ENCODE results near the gene PUS3.

The PUS3 gene, protein sequence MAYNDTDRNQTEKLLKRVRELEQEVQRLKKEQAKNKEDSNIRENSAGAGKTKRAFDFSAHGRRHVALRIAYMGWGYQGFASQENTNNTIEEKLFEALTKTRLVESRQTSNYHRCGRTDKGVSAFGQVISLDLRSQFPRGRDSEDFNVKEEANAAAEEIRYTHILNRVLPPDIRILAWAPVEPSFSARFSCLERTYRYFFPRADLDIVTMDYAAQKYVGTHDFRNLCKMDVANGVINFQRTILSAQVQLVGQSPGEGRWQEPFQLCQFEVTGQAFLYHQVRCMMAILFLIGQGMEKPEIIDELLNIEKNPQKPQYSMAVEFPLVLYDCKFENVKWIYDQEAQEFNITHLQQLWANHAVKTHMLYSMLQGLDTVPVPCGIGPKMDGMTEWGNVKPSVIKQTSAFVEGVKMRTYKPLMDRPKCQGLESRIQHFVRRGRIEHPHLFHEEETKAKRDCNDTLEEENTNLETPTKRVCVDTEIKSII

DNA sequence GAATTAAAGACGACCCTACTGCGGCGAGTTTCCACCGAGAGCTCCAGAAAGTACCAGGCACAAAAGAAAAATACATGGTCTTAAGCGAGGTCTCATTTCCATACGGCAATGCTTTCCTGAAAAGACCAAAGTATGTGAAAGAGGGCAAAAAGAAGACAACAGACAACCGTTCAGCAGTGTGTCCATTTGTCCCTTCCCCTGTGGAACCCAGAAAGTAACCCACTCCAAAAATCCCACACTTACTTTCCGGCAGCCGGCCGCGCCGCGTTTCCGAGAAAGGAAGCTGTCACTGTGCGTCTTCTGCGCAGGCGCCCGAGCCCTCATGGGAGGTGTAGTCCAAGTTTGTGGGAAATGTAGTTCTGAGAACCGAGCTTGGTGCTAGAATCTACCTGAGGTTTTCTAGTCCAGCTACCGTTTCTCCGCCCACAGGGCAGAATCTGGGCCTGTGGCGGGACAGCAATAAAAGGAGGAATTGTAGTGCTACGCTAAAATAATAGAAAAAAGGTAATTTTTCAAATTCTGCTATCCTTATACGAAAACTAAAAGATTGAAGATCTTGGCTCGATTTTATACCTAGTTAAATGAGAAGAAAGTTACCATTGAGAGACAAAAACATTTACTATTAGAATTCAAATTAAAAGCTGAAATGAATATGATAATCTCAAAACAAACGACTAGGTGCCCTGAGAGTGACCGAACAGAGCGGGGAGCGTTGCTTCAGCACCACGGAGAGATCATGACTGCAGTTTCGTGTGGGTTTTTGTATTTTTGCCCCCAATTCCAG lies at the start of gene PUS3:
Gene PUS3 (minus strand): TSS at position 280 of the 784 bp plus-strand sequence. CDS start 6,922 bp downstream, outside the sequence.
- peak within 1 kb of the TSS; percentile 69 for H3K27ac ChIP-seq
- peak; percentile 93 for DNase-seq
- TF ChIP-seq, protein P1, sequence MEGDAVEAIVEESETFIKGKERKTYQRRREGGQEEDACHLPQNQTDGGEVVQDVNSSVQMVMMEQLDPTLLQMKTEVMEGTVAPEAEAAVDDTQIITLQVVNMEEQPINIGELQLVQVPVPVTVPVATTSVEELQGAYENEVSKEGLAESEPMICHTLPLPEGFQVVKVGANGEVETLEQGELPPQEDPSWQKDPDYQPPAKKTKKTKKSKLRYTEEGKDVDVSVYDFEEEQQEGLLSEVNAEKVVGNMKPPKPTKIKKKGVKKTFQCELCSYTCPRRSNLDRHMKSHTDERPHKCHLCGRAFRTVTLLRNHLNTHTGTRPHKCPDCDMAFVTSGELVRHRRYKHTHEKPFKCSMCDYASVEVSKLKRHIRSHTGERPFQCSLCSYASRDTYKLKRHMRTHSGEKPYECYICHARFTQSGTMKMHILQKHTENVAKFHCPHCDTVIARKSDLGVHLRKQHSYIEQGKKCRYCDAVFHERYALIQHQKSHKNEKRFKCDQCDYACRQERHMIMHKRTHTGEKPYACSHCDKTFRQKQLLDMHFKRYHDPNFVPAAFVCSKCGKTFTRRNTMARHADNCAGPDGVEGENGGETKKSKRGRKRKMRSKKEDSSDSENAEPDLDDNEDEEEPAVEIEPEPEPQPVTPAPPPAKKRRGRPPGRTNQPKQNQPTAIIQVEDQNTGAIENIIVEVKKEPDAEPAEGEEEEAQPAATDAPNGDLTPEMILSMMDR (IDR thresholded peaks at IDR 0.05; ENCODE audit: low read depth, low read length): no peak
- H3K9me3 ChIP-seq (ENCODE audit: severe bottlenecking): no peaks in the 10 kb centered on the region
- no peaks in the 10 kb centered on the region for H3K27me3 ChIP-seq (ENCODE audit: insufficient read depth, low read depth, severe bottlenecking)
- peak within 1 kb of the TSS; percentile 87 for H3K4me3 ChIP-seq (ENCODE audit: low read depth, low read length)
- H3K36me3 ChIP-seq: peaks cover 7% of the 10 kb centered on the region

DNA sequence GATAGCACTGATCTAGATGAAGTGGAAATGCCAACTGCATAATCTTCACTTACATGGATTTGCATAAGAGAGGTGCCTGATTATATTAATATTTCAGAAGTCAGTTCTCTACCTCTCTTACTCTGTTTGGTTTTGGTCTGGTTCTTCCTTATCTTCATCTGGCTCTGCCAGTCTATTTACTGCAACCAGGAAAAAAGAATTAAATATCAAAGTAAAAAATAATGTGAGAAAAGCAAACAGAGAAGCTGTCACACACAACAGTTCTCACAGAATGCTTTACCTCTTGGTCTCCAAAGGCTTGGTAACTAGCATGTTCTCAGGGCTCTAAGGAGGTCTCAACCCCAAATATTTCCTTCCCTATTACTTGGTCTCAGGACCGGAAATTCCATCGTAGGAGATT lies 49.6 kb upstream of the PUS3 start:
- Histone ChIP-seq H3K27ac (no peak overlapping the region), H3K27me3 (ENCODE audit: insufficient read depth, low read depth, severe bottlenecking) (no peaks in the 10 kb centered on the region), H3K4me3 (ENCODE audit: low read depth, low read length) (no peak overlapping the region), H3K9me3 (ENCODE audit: severe bottlenecking) (no peaks in the 10 kb centered on the region), H3K36me3 (no peaks in the 10 kb centered on the region; the same call in 1 of the 2 replicates)
- no peak for DNase-seq
- TF ChIP-seq, protein P1 (IDR thresholded peaks at IDR 0.05; ENCODE audit: low read depth, low read length): no peak

DNA sequence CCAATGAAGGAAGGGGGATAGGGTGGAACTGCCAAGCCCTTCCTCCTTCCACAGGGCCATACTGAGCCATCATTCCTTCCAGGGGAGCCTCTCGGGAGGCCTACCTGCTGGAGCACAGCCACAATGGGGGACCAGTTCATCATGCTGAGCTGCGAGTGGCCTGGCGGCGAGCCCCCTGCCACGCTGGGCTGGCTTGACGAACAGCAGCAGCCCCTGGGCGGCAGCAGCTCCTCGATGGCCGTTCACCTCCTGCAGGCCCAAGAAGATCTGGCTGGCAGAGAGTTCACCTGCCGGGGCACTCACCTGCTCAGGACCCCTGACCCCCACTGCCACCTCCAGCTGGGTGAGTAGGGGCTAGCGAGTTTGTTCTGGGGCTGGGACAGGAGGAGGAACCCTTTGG lies 48.7 kb upstream of the PUS3 start:
- TF ChIP-seq, protein P1 (IDR thresholded peaks at IDR 0.05; ENCODE audit: low read depth, low read length): no peak
- no peak overlapping the region for H3K27ac ChIP-seq
- H3K9me3 ChIP-seq (ENCODE audit: severe bottlenecking): no peaks in the 10 kb centered on the region
- H3K36me3 ChIP-seq: no peaks in the 10 kb centered on the region; the same call in 1 of the 2 replicates
- no peak overlapping the region for H3K4me3 ChIP-seq (ENCODE audit: low read depth, low read length)
- H3K27me3 ChIP-seq (ENCODE audit: insufficient read depth, low read depth, severe bottlenecking): no peaks in the 10 kb centered on the region
- DNase-seq: no peak

DNA sequence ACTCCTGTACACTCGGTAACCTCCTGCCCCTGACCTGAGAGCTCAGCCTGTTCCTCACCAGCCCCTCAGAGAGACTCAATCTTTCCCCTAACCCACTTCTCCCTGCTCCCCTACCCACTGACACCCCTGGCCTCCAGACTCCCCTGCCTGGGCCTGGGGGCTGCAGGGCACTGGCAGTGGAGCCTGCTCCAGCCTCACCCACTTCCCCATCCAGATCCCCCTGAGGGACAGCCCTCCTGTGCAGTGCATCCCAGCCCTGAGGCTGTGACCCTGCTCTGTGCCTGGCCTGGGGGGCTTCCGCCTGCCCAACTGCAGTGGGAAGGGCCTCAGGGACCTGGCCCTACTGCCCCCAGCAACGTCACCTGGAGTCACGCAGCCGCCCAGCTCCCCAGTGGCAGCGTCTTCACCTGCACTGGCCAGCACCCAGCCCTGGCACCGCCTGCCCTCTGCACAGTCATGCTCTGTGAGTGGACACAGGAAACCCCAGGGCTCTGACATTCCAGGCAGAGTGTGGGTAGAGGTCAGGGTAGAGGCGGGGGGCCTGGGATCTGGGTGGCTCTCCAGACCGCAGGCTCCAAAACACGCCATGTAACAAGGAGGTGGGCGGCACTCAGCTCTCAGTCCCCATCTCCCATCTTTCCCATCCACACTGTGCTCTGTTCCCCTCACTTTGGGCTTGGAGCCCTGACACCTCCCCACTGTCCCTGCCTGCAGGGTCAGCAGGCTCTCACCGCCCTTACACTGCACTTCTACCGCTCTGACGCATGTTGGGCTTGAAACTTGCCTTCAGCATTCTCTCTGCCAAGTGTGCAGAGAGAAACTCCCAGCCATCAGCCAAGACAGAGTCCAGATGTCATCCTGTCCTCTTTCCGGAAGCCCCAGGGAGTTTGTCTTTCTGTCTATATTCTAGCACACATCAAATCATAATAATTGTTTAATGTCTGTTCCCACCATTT lies 48.0 kb upstream of the PUS3 start:
- Histone ChIP-seq H3K4me3 (ENCODE audit: low read depth, low read length) (no peak overlapping the region), H3K27me3 (ENCODE audit: insufficient read depth, low read depth, severe bottlenecking) (no peaks in the 10 kb centered on the region), H3K27ac (no peak overlapping the region), H3K9me3 (ENCODE audit: severe bottlenecking) (no peaks in the 10 kb centered on the region), H3K36me3 (no peaks in the 10 kb centered on the region; the same call in 1 of the 2 replicates)
- TF ChIP-seq, protein P1 (IDR thresholded peaks at IDR 0.05; ENCODE audit: low read depth, low read length): no peak
- DNase-seq: no peak

- Histone ChIP-seq H3K4me3 (ENCODE audit: low read depth, low read length) (no peak overlapping the region), H3K27ac (no peak overlapping the region), H3K27me3 (ENCODE audit: insufficient read depth, low read depth, severe bottlenecking) (no peaks in the 10 kb centered on the region), H3K9me3 (ENCODE audit: severe bottlenecking) (no peaks in the 10 kb centered on the region), H3K36me3 (no peaks in the 10 kb centered on the region)
- no peak for DNase-seq
- TF ChIP-seq, protein P1 (IDR thresholded peaks at IDR 0.05; ENCODE audit: low read depth, low read length): no peak
These were observed 47.1 kb upstream of the PUS3 start for GRCh38 chr11:125950178-125950490.
